ENCODE measurements around the gene VPS13C.

The VPS13C gene

DNA sequence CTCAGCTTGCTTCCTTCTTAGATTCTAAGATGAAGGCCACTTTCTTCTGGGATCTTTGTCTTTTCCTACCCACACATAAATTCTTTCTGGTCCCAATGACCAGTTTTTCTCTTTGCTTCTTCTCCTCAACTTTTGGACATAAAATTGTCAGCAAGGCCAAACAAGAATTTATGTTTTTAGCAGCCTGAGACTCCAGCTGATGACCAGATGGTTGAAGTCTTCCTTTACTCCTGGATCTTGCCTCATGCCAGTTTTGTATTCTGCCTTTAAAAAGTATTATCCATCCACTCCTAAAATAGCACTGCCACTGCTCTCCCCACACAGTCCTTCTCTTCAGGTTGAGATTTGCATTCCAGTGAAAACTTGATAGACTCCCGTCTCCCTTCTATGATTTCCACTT, 236.0 kb downstream of the VPS13C start:
- DNase-seq (ENCODE audit: low read depth in 2 of 3, low spot score in 1 of 3): no peak

DNA sequence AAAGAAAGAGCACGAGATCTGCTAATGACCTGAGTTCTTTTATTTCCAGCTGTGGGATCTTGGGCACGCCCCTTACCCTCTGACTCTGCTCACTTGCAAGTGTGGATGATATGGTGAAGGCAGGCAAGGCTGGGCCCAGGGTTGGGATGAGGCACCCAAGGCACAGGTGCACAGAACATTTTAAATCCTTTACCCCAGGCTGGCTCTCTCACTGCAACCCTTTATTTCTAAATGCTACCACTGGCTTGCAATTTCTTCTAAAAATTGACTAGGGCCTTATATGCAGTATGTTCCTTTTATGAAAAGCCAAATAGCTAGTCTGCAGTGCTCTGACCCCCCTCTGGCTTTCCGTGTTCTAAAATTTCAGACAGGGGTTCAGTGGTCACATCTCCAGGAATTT, 237.7 kb downstream of the VPS13C start:
- DNase-seq (ENCODE audit: low read depth in 2 of 3, low spot score in 1 of 3): no peak

DNA sequence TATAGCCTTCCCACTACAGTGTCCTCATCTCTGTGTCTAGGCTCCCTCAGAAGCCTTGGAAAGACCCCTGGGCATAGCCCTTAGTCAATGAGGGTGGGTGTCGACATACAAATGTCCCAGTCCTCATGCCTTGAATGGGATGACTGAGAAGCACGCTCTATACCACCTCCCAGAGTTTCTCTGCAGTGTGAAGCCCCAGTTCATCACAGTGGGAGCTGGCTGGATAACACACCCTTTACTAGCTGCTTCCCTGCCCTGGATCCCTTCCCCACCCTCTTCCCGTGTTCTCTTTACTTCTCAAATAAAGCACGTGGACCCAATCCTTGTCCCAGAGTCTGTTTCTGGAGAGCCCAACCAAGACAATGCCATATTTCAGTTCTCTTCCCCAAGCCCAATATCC, 239.3 kb downstream of the VPS13C start:
- DNase-seq (ENCODE audit: low read depth in 2 of 3, low spot score in 1 of 3): no peak

DNA sequence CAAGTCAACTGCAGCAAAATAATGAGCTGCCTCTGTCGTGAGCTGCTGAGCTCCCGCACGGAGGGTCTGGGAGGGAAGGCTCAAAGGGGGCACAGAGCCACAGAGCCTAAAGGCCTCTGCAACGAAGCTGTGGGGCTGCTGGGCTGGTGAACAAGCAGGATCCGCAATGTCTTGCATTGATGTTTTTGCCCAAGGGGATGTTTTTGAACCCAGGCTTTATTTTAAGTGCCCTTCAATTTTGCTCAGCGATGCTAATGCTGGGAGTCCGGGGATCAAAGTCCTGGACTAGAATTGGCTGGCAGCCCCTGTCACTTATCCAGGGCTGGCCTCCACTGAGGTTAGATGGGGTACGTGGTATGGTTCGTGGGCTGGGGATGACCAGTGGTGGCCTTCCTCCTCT, 240.0 kb downstream of the VPS13C start:
- no peak for DNase-seq (ENCODE audit: low read depth in 2 of 3, low spot score in 1 of 3)

DNA sequence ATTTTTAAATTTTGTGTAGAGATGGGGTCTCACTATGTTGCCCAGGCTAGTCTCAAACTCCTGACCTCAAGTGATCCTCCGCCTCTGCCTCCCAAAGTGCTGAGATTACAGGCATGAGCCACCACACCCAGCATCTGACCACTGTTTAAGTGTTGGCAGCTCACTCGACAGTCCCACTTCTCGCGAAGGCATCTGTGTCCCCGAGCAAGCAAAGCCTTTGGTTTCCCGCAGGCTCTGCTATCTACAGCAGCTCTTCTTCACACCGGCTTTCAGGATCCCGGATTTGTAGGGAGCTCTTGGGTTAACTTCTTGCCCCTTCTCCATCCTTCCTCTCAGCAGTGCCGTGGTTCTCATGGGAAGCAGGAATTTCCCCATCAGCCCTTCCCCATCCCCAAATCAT, 240.9 kb downstream of the VPS13C start:
- no peak for DNase-seq (ENCODE audit: low read depth in 2 of 3, low spot score in 1 of 3)

DNA sequence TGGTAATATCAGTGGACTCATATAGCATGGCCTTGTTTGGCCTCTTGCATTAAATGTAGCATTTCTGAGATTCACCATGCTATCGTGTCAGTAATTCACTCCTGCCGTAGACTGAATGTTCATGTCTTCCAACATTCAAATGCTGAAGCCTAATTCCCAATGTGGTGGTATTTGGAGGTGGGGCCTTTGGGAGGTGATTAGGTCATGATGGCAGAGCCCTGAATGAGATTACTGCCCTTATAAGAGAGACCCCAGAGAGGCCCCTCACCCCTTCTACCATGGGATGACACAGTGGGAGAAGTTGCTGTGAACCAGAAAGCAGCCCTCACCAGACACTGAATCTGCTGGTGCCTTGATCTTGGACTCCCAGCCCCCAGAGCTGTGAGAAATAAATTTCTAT, 241.4 kb downstream of the VPS13C start:
- DNase-seq (ENCODE audit: low read depth in 2 of 3, low spot score in 1 of 3): no peak

DNA sequence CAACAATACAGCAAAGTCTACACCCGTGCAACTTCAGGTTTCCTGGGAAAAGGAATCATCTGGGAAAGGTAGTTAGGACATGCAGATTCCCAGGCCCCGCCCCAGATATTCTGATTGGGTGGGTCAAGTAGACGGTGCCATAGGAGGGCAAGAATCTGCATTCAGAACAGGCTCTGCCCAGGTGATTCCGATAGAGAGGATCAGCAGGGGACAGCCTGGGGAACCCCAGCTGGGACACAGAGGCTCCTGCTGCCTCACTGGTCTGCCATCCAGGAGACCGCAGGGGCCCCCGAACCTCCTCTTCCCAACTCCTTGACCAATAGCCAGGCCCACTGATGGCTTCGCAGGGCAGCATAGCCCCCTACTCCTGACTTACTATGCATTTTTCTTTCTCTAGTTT, 243.4 kb downstream of the VPS13C start:
- no peak for DNase-seq (ENCODE audit: low read depth in 2 of 3, low spot score in 1 of 3)

DNA sequence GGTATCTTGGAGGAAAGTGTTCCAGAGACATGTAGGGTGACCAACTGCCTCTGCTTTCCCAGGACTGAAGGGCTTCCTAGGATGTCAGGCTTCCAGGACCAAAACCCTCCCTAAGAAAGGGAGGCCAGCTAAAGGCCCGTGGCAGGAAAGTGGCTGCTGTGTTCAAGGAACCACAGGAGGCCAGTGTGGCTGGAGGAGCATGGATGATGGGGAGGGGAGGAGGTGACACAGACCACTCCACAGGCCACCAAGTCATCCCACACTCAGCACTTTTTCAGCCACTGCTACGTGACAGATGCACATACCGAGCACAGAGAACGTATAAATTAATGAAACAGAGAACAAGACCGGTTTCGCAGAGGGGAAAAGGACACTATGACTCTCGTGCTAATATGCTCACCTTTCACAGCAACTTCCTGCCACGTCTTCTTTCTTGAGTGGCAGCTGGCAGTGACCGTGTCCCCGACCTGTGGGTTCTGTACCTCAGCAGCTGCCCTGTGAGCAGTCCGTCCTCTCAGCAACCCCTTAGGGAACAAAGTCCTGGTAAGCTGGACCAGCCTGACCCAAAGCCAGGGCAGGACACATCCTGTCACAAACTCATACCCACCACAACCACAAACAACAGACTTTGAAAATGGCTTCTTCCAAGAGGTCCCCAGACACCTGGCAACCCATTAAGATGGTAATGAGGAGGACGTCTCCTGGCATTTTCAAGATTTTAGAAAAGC, 244.7 kb downstream of the VPS13C start:
- no peak for DNase-seq (ENCODE audit: low read depth in 2 of 3, low spot score in 1 of 3)

DNA sequence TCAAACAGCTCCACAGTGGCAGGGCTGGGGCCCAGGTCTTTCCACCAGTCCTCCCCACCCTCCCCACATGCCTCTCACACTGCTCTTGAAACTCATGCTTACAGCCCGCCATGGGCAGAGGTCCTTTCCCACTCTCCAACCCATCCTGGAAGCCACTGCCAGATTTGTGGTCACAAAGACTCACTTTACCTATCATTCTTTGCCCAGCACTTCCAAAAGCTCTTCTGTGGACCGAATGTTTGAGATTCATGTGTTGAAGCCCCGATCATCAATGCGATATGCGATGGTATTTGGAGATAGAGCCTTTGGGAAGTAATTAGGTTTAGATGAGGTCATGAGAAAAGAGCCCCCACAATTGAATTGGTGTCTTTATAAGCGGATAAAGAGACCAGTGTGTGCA, 247.8 kb downstream of the VPS13C start:
- no peak for DNase-seq (ENCODE audit: low read depth in 2 of 3, low spot score in 1 of 3)

DNA sequence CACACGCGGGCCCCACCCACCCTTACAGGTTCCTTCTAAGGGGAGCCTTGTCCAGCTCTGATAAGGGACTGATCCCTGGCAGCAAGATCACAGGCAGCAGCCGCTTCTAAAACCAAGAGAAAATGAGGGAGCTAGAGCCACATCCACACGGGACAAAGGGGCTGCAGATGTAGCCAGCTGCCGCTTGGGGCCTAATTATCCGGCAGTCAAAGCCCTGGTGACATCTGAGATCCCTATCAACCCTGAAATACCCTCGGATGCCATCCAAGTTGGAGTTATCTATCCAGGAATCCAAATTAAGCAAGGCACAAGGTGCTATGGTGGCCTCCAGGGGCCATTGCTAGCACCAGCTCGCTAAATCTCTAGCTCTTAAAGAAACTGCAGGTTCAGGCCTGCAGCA, 248.3 kb downstream of the VPS13C start:
- DNase-seq (ENCODE audit: low read depth in 2 of 3, low spot score in 1 of 3): no peak

DNA sequence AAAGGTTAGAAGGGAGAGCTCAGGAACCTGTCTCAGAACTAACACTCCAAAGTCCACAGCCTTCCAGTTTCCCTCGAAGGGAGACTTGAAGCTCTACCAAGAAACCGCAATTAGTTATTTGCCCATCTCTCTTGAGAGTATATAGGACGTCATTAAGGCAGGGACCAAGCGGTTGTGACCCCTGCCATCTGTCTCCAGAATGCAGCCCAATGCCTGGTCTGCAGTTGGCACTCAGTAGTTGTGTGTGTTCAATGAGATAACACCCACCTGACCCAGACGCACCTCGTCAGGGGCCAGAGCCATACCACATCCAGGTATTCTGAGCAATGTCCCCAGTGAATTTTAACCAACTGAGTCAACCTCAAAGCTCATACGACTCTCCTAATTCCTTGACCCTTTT, 251.0 kb downstream of the VPS13C start:
- DNase-seq (ENCODE audit: low read depth in 2 of 3, low spot score in 1 of 3): no peak

DNA sequence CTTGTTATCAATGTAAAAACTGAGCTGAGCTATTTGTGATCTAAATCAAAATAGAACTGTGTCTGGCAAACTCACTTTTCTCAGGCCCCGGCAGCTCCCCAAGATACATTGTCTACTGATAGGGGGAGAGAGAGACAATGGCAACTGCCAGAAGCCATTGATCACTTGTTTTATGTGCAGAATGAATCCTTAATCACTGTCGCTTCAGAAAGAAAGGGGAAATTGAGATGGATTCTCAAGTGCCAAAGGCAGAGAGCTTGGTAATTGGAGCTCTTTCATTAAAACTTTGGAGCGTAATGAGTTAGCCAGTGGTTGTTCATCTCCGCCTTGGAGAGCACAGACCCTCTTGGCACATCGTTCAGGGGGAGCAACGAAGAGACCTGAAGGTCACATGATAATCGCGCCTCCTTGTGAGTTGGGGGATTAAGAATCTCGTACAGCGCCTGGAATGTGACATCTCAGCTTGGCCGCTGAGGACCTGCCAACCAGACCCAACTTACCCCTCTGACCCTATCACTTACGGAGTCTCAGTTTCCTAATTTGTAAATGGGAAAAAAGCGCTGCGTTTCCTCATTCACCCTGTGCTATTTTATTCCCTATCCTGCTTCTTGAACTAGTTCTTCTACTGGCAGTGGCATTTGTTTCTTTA, 252.8 kb downstream of the VPS13C start:
- no peak for DNase-seq (ENCODE audit: low read depth in 2 of 3, low spot score in 1 of 3)

All from stimulated activated CD4-positive, alpha-beta T cell treated with anti-CD3 and anti-CD28 coated beads, Interleukin-12 subunit alpha, Interleukin-12 subunit beta, amount 100 ng/mL, for 48 hours (primary cell).